Measurements from ENCODE around the gene HCN3.

DNA sequence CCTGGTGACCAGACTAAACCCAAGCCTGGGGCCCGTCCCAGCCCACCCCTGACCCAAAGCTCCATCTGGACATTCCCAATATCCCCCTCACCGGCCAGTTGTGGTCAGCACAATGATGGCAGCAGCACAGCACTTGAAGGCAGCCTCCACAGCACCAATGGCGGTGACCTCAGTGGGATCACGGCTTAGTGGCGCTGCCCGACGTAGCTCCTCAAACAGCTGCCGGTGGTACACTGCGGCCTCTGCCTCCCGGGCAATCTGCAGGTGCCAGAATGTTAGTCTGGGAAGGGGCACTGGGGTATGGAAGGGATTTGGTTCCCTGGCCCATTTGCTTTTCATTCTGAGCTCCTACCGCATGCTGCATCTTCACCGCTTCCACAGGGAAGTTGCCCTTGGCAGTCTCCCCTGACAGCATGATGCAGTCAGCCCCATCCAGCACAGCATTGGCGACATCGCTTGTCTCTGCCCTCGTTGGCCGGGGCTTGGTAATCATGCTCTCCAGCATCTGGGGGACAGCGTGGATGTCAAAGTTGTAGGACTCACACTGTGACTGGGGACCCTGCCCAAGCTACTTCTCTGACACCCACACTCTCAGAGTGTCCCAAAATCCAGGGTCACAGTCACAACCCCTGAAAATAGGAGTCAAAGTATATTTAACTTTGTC lies 16.0 kb downstream of the HCN3 start:
- TF ChIP-seq GABPA (IDR thresholded peaks at IDR 0.05; ENCODE audit: low read depth) (no peak), SPI1 (IDR thresholded peaks at IDR 0.05; ENCODE audit: borderline replicate concordance, low read depth) (no peak)
